ENCODE results near the gene EPHA2.

DNA sequence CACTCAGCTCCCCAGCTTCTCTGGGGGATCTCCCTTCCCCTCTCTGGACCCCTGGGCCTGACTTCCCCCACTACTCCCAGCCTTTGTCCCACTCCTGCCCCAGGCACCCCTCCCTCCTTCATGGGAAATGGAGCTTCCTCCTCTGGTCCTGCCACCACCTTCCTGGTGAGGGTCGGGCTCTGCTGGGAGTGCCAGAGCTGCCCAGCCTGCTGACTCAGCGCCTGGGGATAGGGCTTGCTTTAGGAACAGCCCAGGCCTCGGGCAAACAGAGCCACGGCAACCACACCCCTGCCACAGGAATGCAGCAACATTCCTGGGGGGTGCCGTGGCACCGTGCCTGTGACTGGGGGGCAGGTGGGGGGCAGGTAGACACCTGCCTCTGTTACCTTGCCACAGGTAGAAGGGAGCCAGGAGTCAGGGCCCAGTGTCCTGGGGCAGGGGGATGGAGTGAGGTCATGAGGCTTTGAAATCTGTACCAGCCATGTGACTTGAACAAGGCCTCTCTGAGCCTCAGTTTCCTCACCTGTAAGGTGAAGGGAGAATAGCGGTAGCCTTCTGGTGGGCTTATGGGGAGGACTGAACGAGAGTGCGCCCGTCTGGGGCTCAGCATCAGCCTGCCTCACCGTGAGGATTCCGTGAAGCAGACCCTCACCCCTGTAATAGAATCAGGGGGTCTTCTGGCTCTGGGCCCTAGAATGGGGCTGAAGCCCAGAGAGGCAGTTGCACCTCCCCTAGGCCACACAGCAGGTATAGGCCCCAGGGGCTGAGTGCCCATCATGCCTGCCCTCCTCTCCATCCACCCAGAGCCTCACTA is 17.8 kb upstream of the EPHA2 start:
- TF ChIP-seq, protein P1, sequence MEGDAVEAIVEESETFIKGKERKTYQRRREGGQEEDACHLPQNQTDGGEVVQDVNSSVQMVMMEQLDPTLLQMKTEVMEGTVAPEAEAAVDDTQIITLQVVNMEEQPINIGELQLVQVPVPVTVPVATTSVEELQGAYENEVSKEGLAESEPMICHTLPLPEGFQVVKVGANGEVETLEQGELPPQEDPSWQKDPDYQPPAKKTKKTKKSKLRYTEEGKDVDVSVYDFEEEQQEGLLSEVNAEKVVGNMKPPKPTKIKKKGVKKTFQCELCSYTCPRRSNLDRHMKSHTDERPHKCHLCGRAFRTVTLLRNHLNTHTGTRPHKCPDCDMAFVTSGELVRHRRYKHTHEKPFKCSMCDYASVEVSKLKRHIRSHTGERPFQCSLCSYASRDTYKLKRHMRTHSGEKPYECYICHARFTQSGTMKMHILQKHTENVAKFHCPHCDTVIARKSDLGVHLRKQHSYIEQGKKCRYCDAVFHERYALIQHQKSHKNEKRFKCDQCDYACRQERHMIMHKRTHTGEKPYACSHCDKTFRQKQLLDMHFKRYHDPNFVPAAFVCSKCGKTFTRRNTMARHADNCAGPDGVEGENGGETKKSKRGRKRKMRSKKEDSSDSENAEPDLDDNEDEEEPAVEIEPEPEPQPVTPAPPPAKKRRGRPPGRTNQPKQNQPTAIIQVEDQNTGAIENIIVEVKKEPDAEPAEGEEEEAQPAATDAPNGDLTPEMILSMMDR (IDR thresholded peaks at IDR 0.05), result no peak
- TF ChIP-seq POLR2A (IDR thresholded peaks at IDR 0.05), result no peak

Measured in testis (tissue), 2 donors.